ENCODE data around the gene SMAD3.
"Not testable (repeated sequence)": the region's sequence is repeated elsewhere in the genome, so short reads cannot be mapped to it uniquely, and the experiment has no call there.

Gene SMAD3

DNA sequence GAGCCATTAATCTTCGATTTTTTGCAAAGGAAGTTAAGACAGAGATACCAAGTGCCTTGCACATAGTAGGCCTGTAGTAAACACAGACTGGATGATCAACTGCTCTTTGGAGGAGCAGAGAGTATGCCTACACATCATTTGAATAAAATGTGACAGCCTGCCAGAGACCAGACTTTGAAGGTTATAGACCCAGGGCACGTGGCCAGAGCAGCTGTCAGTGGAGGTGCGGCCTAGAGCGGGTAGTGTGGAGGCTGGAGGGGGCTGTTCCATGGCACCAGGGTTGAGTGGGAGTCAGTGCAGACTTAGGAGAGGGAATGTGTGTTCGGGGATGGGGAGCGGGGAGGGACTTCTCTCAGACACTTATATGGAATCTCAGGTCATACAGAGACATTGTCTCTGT is 80.8 kb downstream of the SMAD3 start:
- DNase-seq: no peak

DNA sequence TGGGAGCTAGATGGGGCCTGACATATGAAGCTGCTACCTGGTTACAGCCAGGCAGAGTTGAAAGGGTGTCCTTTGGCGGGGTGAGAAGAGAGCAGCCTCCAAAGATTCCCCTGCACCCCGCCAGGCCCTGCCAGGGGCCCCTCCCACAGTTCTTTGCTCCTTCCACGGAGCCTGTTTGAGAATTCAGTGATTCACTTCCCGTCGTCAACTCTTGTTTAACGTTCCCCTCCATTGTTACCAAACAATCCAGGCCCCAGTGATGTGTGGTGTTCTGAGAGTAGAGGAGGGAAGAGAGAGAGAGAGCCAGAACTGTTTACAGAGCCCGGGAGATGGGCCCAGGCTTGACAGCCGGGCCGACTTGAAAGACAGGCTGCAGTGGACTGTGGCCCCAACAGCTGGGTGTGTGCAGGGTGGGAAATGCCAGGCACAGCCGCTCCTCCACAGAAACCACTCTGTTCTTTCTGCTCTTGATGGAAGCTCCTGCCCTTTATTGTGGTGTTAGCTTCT is 81.5 kb downstream of the SMAD3 start:
- DNase-seq: no peak

DNA sequence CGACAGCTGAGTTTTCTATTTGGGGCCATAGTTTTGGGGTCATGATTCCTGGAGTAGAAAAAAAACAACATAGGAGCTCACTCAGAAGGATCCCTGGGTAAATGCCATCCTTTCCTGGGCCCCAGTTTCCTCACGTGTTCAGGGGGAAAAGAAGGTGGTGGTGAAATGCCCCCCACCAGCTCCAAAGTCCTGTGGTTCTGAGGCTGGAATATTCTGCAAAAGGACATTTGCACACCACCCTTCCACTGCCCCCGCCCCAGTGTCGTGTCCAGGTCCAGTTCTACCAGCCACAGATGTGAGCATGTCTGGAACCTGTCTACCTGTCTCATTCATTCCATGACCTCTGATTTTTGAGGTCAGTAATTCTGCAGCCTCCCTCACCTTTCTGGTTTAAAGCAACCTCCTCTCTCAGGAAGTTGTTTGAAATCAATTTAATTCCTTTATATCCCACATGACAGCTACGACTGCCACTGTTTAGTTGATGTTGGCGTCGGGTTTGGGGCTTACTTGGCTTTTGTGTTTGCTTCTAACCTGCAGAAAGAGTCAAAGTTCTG is 82.1 kb downstream of the SMAD3 start:
- no peak for DNase-seq

- no peak for DNase-seq
These were observed 82.8 kb downstream of the SMAD3 start for GRCh38 chr15:67148196-67148701.

DNA sequence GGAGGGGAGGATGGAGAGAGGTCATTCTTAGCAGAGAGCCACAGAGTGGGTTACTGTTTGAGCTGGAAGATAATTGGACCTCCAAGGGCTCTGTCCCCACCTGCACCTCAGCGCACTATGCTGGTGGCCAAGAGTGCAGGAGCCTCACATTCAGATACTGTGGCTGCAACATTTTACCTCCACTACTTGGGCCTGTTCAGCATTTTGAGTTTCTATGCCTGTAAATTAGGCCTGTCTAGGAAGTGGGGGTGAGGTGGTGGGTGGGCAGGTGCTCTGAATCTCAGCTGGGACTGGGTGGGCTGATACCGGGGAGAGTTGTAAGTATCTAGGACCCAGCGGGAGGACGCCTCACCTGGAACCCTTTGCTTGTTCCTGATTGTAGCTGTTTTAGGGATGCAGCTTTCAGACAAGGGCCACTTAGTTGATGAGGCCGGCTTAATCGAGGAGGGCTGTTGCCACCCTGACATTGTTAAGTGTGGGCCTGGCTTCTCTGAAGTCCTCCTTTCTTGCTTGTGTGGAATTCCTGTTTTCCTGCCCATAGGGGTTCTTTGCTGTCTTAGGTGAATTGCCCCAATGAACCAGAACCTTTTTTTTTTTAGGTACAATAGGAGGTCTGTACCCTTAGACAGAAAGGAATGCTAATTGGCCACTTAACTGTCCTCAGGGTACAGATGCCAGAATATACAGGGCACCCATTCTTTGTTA is 83.8 kb downstream of the SMAD3 start:
- no peak for DNase-seq

- no peak for DNase-seq
These were observed 84.3 kb downstream of the SMAD3 start for GRCh38 chr15:67149773-67150022.

DNA sequence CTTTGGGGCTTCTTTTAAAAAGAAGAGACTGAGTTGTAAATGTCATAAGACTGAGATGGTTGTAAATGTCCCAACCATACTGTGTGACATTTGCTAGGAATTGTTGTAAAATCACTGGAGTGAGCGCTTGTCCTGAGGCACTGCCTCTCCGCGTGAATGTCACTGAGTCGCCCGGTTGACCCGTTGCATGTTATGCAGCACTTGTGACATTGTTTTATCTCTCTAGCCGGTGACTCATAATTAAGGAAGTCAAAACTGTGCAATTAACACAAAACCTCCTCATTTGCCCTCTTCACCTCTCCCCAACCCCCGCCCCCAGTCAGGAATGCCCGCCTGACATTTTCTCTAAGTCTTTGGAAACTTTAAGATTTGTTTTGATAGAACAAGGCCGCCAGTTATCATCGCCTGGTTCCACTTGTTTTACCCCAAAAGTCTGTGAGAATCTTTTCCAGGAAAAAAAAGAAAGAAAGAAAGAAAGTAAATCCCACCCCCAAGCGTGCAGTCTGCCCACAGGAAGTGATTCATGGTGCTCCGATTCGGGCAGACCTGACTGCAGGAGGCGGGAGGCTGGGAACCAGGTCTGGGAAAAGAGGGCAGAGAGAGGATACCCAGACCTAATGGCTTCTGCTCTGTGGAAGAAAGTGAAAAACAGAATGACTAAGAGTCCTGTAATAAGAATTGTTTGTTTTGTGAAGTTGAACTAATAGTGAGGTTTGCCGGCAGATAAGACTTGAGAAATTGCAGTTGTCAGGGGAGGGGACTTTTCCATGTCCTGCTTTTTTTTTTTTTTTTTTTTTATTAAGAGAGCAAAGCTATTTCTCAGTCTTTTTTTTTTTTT is 84.8 kb downstream of the SMAD3 start:
- no peak for DNase-seq

DNA sequence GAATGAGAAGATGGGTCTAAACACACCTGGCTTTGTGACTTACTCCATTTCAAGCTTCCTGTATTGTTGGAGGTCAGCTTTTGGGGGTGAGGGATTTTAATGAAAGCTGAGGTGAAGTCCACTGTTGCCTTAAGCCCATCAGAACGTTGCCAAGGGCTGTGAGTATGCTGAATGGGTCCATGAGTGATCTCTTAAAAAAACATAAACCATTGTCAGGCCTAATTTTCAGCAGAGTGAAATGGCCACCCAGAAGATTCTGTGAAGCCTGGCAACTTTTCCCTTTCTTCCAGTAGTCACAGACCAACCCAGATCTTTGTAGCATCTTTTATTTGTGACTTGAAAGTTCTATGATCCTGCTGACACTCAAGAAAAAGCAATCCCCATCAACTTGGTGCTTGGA is 87.0 kb downstream of the SMAD3 start:
- DNase-seq: no peak

GRCh38 chr15:67153044-67153443 is 87.6 kb downstream of the SMAD3 start:
- DNase-seq: not testable (repeated sequence)

DNA sequence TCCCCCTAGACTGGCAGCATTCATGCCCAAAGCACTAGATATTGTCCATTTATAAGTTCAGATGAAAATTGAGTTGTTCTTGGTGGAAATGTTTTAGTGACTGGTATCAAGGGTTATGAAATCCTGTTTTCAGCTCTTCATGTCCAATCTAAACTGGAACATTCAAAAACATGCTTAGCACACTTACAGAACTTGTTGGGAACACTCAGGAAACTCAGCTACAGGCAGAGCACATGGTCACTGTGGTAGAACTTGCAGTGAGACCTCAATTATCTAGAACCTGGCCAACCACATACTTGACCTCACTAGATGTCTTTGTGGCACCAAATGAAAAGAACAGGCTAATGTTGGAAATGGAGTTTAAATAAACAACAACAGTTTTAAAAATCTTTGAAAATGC is 88.8 kb downstream of the SMAD3 start:
- no peak for DNase-seq

- no peak for DNase-seq
These were observed 91.0 kb downstream of the SMAD3 start for GRCh38 chr15:67156426-67156825.

GRCh38 chr15:67156834-67157233 is 91.4 kb downstream of the SMAD3 start:
- no peak for DNase-seq

GRCh38 chr15:67157521-67158252 is 92.3 kb downstream of the SMAD3 start:
- no peak for DNase-seq

DNA sequence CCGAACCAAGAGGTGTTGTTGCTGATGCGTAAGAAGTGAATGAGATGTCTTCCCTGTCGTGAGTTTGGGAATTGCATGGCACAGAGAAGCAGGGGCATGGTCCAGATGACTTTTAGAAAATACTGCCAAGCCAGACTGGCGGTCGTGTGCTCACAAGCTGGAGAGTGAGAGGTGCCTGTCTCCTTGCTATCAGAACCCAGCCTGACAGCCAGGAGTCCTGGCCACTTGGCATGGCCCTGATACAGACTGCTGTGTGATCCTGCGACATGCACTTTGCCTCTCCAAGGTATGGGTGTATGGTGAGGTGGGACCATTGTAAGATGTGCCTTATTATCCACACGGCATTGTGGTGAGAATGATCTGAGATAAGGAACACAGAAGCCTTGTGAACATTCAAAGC is 93.0 kb downstream of the SMAD3 start:
- DNase-seq: no peak

DNA sequence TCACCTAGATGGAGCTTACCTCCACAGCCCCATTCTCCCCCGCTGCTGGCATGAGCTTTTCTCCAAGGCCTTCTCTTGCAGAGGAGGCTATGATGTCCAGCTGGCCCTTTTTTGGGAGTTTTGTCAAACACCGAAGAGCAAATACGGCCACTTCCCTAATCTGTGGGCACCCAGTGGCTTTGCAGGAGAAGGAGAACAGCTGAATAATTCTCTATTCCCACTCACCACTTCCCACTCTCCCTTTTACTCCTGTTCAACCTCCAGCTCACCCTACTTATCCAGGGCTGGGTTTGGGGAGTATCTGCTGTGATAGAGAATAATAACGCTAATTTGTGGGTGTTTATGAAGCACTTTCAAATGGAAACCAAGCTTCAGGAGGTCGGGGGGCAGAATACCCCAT is 96.0 kb downstream of the SMAD3 start:
- DNase-seq: no peak

DNA sequence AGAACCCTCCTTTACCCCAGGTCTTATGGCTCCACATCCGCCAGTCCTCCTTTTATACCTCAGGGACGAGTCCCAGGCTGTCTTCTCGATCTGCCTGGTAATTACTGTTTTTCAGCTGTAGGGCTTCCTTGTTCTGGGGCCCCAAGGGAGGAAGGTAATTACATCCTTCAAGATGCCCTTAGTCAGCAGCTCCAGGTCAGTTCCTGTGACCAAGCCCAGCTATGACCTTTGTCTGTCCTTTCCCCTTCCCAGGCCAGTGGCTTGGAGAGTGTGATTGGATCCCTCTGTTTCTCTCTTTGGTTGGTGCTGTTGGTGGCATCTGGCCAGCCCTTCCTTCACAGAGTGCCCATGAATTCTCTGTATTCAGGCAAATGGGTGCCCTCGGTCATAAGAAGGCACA is 96.5 kb downstream of the SMAD3 start:
- no peak for DNase-seq

DNA sequence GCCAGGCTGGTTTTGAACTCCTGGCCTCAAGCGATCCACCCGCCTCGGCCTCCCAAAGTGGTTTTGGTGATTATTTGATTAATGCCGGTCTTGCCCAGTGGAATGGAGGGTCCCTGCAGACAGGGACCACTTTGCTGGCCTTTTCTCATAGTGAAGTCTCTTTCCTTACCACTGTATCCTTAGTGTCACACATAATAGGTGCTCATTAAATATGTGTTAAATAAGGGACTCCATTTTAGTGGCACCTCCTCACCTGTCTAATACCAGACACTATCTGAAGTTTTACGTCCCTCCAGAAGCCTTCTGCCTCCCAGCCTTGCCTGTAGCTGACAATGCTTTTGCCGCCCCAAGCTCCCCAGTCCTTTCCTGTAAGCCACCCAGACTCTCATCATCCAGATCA is 97.8 kb downstream of the SMAD3 start:
- DNase-seq: no peak

- DNase-seq: no peak
These were observed 99.0 kb downstream of the SMAD3 start for GRCh38 chr15:67164401-67164791.

GRCh38 chr15:67164811-67165253 is 99.4 kb downstream of the SMAD3 start:
- no peak for DNase-seq

DNA sequence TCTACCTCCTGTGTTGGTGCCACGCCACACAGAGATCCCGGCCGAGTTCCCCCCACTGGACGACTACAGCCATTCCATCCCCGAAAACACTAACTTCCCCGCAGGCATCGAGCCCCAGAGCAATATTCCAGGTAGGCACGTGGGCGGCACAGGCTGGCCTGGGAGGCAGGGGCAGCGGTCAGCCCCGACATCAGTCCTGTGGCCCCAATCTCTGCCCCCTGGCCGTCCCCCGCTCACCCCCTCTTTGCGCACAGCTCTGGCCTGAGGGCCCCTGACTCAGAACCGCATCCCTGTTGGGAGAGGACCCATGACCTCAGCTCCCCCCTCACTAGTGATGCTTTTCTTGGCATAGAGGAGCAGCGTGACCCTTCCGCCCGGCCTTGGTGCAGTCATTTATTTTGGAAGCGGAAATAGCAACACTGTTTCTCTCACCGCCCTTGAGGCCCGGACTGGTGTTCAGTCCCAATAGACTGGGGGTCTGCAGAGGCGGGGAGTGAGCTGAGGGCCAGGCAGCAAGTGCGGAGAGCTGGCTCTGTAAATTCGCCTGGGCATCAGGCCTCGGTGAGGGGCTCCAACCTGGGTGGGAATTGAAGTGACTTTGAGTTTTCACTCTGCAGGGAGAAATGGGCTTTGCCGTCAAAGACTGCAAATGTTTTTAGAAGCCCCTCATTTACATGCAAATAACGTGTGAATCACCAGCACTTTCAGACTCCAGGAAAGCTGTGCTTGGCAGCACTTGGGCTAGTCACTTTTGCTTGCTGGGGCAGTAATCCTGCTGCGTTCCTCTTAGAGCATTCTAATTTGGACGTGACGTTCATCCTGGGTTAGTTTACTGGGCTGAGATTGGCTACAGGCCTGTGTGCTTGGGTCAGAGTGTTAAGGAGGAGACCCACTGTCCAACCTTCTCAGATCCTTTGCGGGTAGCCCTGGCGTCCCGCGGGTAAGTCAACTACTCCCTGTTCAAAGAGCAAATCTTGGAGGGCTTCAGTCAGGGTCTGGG is 100.2 kb downstream of the SMAD3 start:
- no peak for DNase-seq

- DNase-seq: no peak
These were observed 101.0 kb downstream of the SMAD3 start for GRCh38 chr15:67166280-67167009.
